GM12878 (cell line): ENCODE results near the gene CEP57. TPM values are rescaled to one million over a fixed set of nuclear protein-coding genes. Genes with fewer than 3 reads are reported as not detected.

Experiments used
- BCL11A ChIP-seq: IDR thresholded peaks from 2 replicates; pipeline ENCODE4 v1.6.1; 2011; ENCODE audit warnings: low read depth, low read length
- CBX3 ChIP-seq: fragments of 200-600 bp; sonication (generic); IDR thresholded peaks from 2 replicates; pipeline ENCODE4 v1.6.1; 2016; ENCODE audit warnings: low read depth, borderline replicate concordance
- EED ChIP-seq: sonication (generic); IDR thresholded peaks from 2 replicates; pipeline ENCODE4 v1.6.1; 2016; ENCODE audit warnings: antibody characterized with exemption, low read depth
- ETV6 ChIP-seq, 2 experiments: fragments of 450-650 bp in 1 of 2; IDR thresholded peaks in 1 of 2; conservative IDR thresholded peaks in 1 of 2; 2 replicates each; pipeline ENCODE4 v1.6.1; 2014; ENCODE audit warnings: antibody characterized with exemption in 1 of 2, borderline replicate concordance in 1 of 2, low read depth in 1 of 2, mild to moderate bottlenecking in 1 of 2, moderate library complexity in 1 of 2
- IRF4 ChIP-seq: IDR thresholded peaks from 2 replicates; pipeline ENCODE4 v1.6.1; 2011; ENCODE audit warnings: low read depth, low read length
- KLF5 ChIP-seq: fragments of 450-650 bp; IDR thresholded peaks from 2 replicates; pipeline ENCODE4 v1.6.1; 2014; ENCODE audit warnings: mild to moderate bottlenecking; ENCODE audit not compliant: partially characterized antibody
- LARP7 ChIP-seq: fragments of 450-650 bp; IDR thresholded peaks from 2 replicates; pipeline ENCODE4 v1.6.1; 2017; ENCODE audit warnings: mild to moderate bottlenecking
- MEF2A ChIP-seq: IDR thresholded peaks from 2 replicates; pipeline ENCODE4 v1.6.1; 2011; ENCODE audit warnings: low read depth, mild to moderate bottlenecking, low read length, moderate library complexity; ENCODE audit not compliant: insufficient read depth
- MXI1 ChIP-seq: fragments of 150-350 bp; IDR thresholded peaks from 2 replicates; pipeline ENCODE4 v1.6.1; 2011; ENCODE audit warnings: low read depth, mild to moderate bottlenecking, inconsistent platforms, low read length, improper control_type of control experiment
- NBN ChIP-seq: fragments of 450-650 bp; IDR thresholded peaks from 2 replicates; pipeline ENCODE4 v1.6.1; 2016
- NFYB ChIP-seq: IDR thresholded peaks from 2 replicates; pipeline ENCODE4 v1.6.1; 2011; ENCODE audit warnings: low read depth, mild to moderate bottlenecking, low read length, improper control_type of control experiment, moderate library complexity; ENCODE audit not compliant: insufficient read depth
- PKNOX1 ChIP-seq: fragments of 450-650 bp; IDR thresholded peaks from 2 replicates; pipeline ENCODE4 v1.6.1; 2016; ENCODE audit warnings: mild to moderate bottlenecking
- POLR2AphosphoS5 ChIP-seq: IDR thresholded peaks from 2 replicates; pipeline ENCODE4 v1.6.1; 2011; ENCODE audit warnings: mild to moderate bottlenecking, low read length, inconsistent platforms
- RBBP5 ChIP-seq: fragments of 200-600 bp; sonication (generic); conservative IDR thresholded peaks from 2 replicates; pipeline ENCODE4 v1.6.1; 2016
- RELB ChIP-seq: fragments of 450-650 bp; IDR thresholded peaks from 2 replicates; pipeline ENCODE4 v1.6.1; 2017; ENCODE audit warnings: low read depth, mild to moderate bottlenecking, moderate library complexity
- RFX5 ChIP-seq: IDR thresholded peaks from 2 replicates; pipeline ENCODE4 v1.6.1; 2011; ENCODE audit warnings: low read depth, low read length, improper control_type of control experiment
- SIN3A ChIP-seq: IDR thresholded peaks from 2 replicates; pipeline ENCODE4 v1.6.1; 2012; ENCODE audit warnings: low read depth, low read length, improper control_type of control experiment
- SMARCA5 ChIP-seq: fragments of 450-650 bp; IDR thresholded peaks from 2 replicates; pipeline ENCODE4 v1.6.1; 2017; ENCODE audit warnings: mild to moderate bottlenecking
- SMC3 ChIP-seq: IDR thresholded peaks from 2 replicates; pipeline ENCODE4 v1.6.1; 2011; ENCODE audit warnings: low read length, improper control_type of control experiment, borderline replicate concordance
- SREBF2 ChIP-seq: IDR thresholded peaks from 2 replicates; pipeline ENCODE4 v1.6.1; 2012; ENCODE audit warnings: mild to moderate bottlenecking, low read length
- TARDBP ChIP-seq: IDR thresholded peaks from 2 replicates; pipeline ENCODE4 v1.6.1; 2016; ENCODE audit warnings: borderline replicate concordance
- TCF12 ChIP-seq: IDR thresholded peaks from 2 replicates; pipeline ENCODE4 v1.6.1; 2011; ENCODE audit warnings: low read depth, mild to moderate bottlenecking, low read length
- WRNIP1 ChIP-seq: IDR thresholded peaks from 2 replicates; pipeline ENCODE4 v1.6.1; 2011; ENCODE audit warnings: low read depth, low read length, improper control_type of control experiment, borderline replicate concordance
- ZBTB4 ChIP-seq: fragments of 450-650 bp; formaldehyde crosslinking; IDR thresholded peaks from 2 replicates; pipeline ENCODE4 v1.4.0; 2022; ENCODE audit warnings: mild to moderate bottlenecking, moderate library complexity
- ZNF274 ChIP-seq: IDR thresholded peaks from one replicate; pipeline ENCODE4 v1.8.0; 2011; ENCODE audit not compliant: insufficient read length, insufficient read depth
- polyA plus RNA-seq, 11 experiments: library from polyadenylated mRNA; depleted of rRNA in 4 of 11; unstranded in 6 of 11; stranded (reverse) in 5 of 11; fragments of >200 nt; fragmentation: Nextera tagmentation in 4 of 11; fragmentation: Illumina TruSeq in 1 of 11; extraction: Ambion mirVana in 4 of 11; extraction: Trizol in 1 of 11; gene quantifications; 1 replicate in 1 of 11; 2 replicates in 10 of 11; pipeline versions ENCODE4 v1.2.1 to v1.2.3, GENCODE V29; 2011 to 2016; ENCODE audit warnings: inconsistent platforms in 2 of 11, missing spikeins in 2 of 11, low read depth in 1 of 11
- total RNA-seq, 4 experiments: library from RNA; depleted of rRNA in 3 of 4; stranded (reverse); fragments of >200 nt in 3 of 4; fragmentation: Illumina TruSeq in 1 of 4; extraction: Trizol in 1 of 4; gene quantifications; 2 replicates each; pipeline versions ENCODE4 v1.2.1 to v1.2.3, GENCODE V29; 2013 to 2021

Gene CEP57
- total and polyA plus RNA-seq, 10 of the 15 experiments (the other 5 are each of a cell fraction or from before 2014, with no cell fraction given): 19.4 to 85.4 (median 56.8) TPM

- TF ChIP-seq NBN (peak; percentile 100), MEF2A (0 out of 2 replicates have a peak, but pooled peaks have one; percentile 8), SIN3A (no peak), RELB (peak; percentile 17; the same call in 1 of the 2 replicates), NFYB (no peak; the same call in 1 of the 2 replicates), SMC3 (no peak), EED (no peak; the same call in 1 of the 2 replicates), POLR2AphosphoS5 (peak; percentile 58), MXI1 (peak; percentile 31), TARDBP (0 out of 2 replicates have a peak, but pooled peaks have one; percentile 44), ZNF274 (no peak), ETV6 (conservative IDR thresholded peaks at IDR 0.05 in 1 of 2, IDR thresholded peaks at IDR 0.05 in 1 of 2; ENCODE audit: borderline replicate concordance in 1 of 2, low read depth in 1 of 2) (no peak), BCL11A (no peak), SMARCA5 (peak; percentile 53), LARP7 (peak; percentile 36; the same call in 1 of the 2 replicates), SREBF2 (no peak; the same call in 1 of the 2 replicates), PKNOX1 (peak; percentile 98), ZBTB4 (CRISPR knock-in tag) (no peak), CBX3 (no peak), TCF12 (no peak), RFX5 (peak; percentile 77), KLF5 (no peak), IRF4 (no peak), RBBP5 (0 out of 2 replicates have a peak, but pooled peaks have one; percentile 66), WRNIP1 (0 out of 2 replicates have a peak, but pooled peaks have one; percentile 71)
Measured at GRCh38 chr11:95790123-95790932, at the start of gene CEP57 (continued).
